Activated T-helper 17 cell treated with anti-CD3 and anti-CD28 coated beads, Interleukin-2, amount 50 U/mL, for 72 hours (primary cell): ENCODE measurements around the gene POP7. TPM values are rescaled to one million over a fixed set of nuclear protein-coding genes. Genes with fewer than 3 reads are reported as not detected.

ENCODE experiments used
- ATAC-seq: fragments of 150-1000 bp; cut with Tn5 transposase; replicated peaks from 2 replicates; pipeline ENCODE4 v1.10.0; 2021; ENCODE audit warnings: mild to moderate bottlenecking, moderate library complexity
- H3K27ac Mint-ChIP-seq: one replicate; pipeline ENCODE4 v1.8.0; 2022; ENCODE audit warnings: mixed read lengths
- H3K27me3 Mint-ChIP-seq: one replicate; pipeline ENCODE4 v1.8.0; 2022; ENCODE audit warnings: mixed read lengths
- H3K36me3 Mint-ChIP-seq: one replicate; pipeline ENCODE4 v1.8.0; 2022; ENCODE audit warnings: low read depth, mild to moderate bottlenecking, mixed read lengths
- H3K4me1 Mint-ChIP-seq: one replicate; pipeline ENCODE4 v1.8.0; 2022; ENCODE audit warnings: mixed read lengths
- H3K4me3 Mint-ChIP-seq: one replicate; pipeline ENCODE4 v1.8.0; 2022; ENCODE audit warnings: mild to moderate bottlenecking, mixed read lengths
- H3K9me3 Mint-ChIP-seq: one replicate; pipeline ENCODE4 v1.8.0; 2022; ENCODE audit warnings: mixed read lengths
- total RNA-seq, 2 donors: library from RNA; stranded (reverse); gene quantifications; one replicate each; pipeline ENCODE4 v1.2.3, GENCODE V29; 2022

POP7 gene
- total RNA-seq, 2 donors from 2014 or later, result 29.6 to 68.9 TPM

GRCh38 chr7:100675581-100676350, 30.2 kb upstream of the POP7 start:
- no peaks in the 10 kb centered on the region for H3K27me3 Mint-ChIP-seq
- H3K36me3 Mint-ChIP-seq, result peaks cover 57% of the 10 kb centered on the region
- H3K27ac Mint-ChIP-seq, result peak overlapping the region; percentile 76
- peak overlapping the region; percentile 72 for H3K4me3 Mint-ChIP-seq
- peak; percentile 51 for ATAC-seq
- no peaks in the 10 kb centered on the region for H3K9me3 Mint-ChIP-seq
- peaks cover 24% of the 10 kb centered on the region for H3K4me1 Mint-ChIP-seq

GRCh38 chr7:100676501-100677306, 29.2 kb upstream of the POP7 start:
- no peaks in the 10 kb centered on the region for H3K27me3 Mint-ChIP-seq

GRCh38 chr7:100677308-100678267, 28.3 kb upstream of the POP7 start:
- peaks cover 68% of the 10 kb centered on the region for H3K36me3 Mint-ChIP-seq
- peaks cover 24% of the 10 kb centered on the region for H3K4me1 Mint-ChIP-seq
- peak overlapping the region; percentile 7 for H3K27ac Mint-ChIP-seq
- no peaks in the 10 kb centered on the region for H3K9me3 Mint-ChIP-seq
- H3K27me3 Mint-ChIP-seq, result no peaks in the 10 kb centered on the region
- peak overlapping the region; percentile 0 for H3K4me3 Mint-ChIP-seq
- ATAC-seq, result no peak

More at GRCh38 chr7:100676501-100677306, 29.2 kb upstream of the POP7 start:
- no peaks in the 10 kb centered on the region for H3K9me3 Mint-ChIP-seq
- no peak for ATAC-seq
- H3K27ac Mint-ChIP-seq, result peak overlapping the region; percentile 76
- peaks cover 24% of the 10 kb centered on the region for H3K4me1 Mint-ChIP-seq
- peaks cover 62% of the 10 kb centered on the region for H3K36me3 Mint-ChIP-seq
- peak overlapping the region; percentile 72 for H3K4me3 Mint-ChIP-seq

GRCh38 chr7:100678291-100678984, 27.5 kb upstream of the POP7 start:
- H3K9me3 Mint-ChIP-seq, result no peaks in the 10 kb centered on the region
- peaks cover 75% of the 10 kb centered on the region for H3K36me3 Mint-ChIP-seq
- ATAC-seq, result no peak
- H3K4me3 Mint-ChIP-seq, result peak overlapping the region; percentile 0
- H3K27ac Mint-ChIP-seq, result peak overlapping the region; percentile 7
- H3K27me3 Mint-ChIP-seq, result no peaks in the 10 kb centered on the region
- H3K4me1 Mint-ChIP-seq, result peaks cover 24% of the 10 kb centered on the region

- peak overlapping the region; percentile 85 for H3K27ac Mint-ChIP-seq
- H3K9me3 Mint-ChIP-seq, result no peaks in the 10 kb centered on the region
- peaks cover 24% of the 10 kb centered on the region for H3K4me1 Mint-ChIP-seq
- H3K36me3 Mint-ChIP-seq, result peaks cover 74% of the 10 kb centered on the region
- H3K4me3 Mint-ChIP-seq, result no peak overlapping the region
- ATAC-seq, result no peak
- H3K27me3 Mint-ChIP-seq, result no peaks in the 10 kb centered on the region
These were observed 26.6 kb upstream of the POP7 start for GRCh38 chr7:100679129-100679926.

GRCh38 chr7:100679927-100680575, 25.9 kb upstream of the POP7 start:
- H3K27me3 Mint-ChIP-seq, result no peaks in the 10 kb centered on the region
- no peak for ATAC-seq
- no peak overlapping the region for H3K4me3 Mint-ChIP-seq
- H3K27ac Mint-ChIP-seq, result peak overlapping the region; percentile 85
- H3K36me3 Mint-ChIP-seq, result peaks cover 68% of the 10 kb centered on the region
- no peaks in the 10 kb centered on the region for H3K9me3 Mint-ChIP-seq
- peaks cover 24% of the 10 kb centered on the region for H3K4me1 Mint-ChIP-seq

GRCh38 chr7:100680576-100681271, 25.2 kb upstream of the POP7 start:
- Mint-ChIP-seq H3K4me1 (peaks cover 24% of the 10 kb centered on the region), H3K27me3 (no peaks in the 10 kb centered on the region), H3K4me3 (no peak overlapping the region), H3K27ac (peak overlapping the region; percentile 85), H3K9me3 (no peaks in the 10 kb centered on the region), H3K36me3 (peaks cover 75% of the 10 kb centered on the region)
- ATAC-seq, result no peak

GRCh38 chr7:100681491-100682227, 24.3 kb upstream of the POP7 start:
- H3K4me3 Mint-ChIP-seq, result no peak overlapping the region
- H3K27me3 Mint-ChIP-seq, result no peaks in the 10 kb centered on the region
- H3K4me1 Mint-ChIP-seq, result peaks cover 20% of the 10 kb centered on the region
- H3K27ac Mint-ChIP-seq, result no peak overlapping the region
- H3K36me3 Mint-ChIP-seq, result peaks cover 79% of the 10 kb centered on the region
- H3K9me3 Mint-ChIP-seq, result no peaks in the 10 kb centered on the region
- no peak for ATAC-seq

- H3K27me3 Mint-ChIP-seq, result no peaks in the 10 kb centered on the region
- peaks cover 79% of the 10 kb centered on the region for H3K36me3 Mint-ChIP-seq
- H3K9me3 Mint-ChIP-seq, result no peaks in the 10 kb centered on the region
- peaks cover 17% of the 10 kb centered on the region for H3K4me1 Mint-ChIP-seq
- peak; percentile 25 for ATAC-seq
- H3K4me3 Mint-ChIP-seq, result no peak overlapping the region
- no peak overlapping the region for H3K27ac Mint-ChIP-seq
These were observed 23.6 kb upstream of the POP7 start for GRCh38 chr7:100682228-100682741.

- no peak overlapping the region for H3K4me3 Mint-ChIP-seq
- H3K27ac Mint-ChIP-seq, result no peak overlapping the region
- no peaks in the 10 kb centered on the region for H3K27me3 Mint-ChIP-seq
- no peaks in the 10 kb centered on the region for H3K9me3 Mint-ChIP-seq
- peaks cover 13% of the 10 kb centered on the region for H3K4me1 Mint-ChIP-seq
- ATAC-seq, result no peak
- peaks cover 79% of the 10 kb centered on the region for H3K36me3 Mint-ChIP-seq
These were observed 22.8 kb upstream of the POP7 start for GRCh38 chr7:100682991-100683658.
